Heart right ventricle (tissue), 16 donors: Measurements from ENCODE around the gene SYNE1. TPM values are rescaled to one million over a fixed set of nuclear protein-coding genes. Genes with fewer than 3 reads are reported as not detected.
A peak's percentile ranks its signal among the peaks of the same experiment; 100 is the strongest.

Source experiments
- ATAC-seq, 8 donors: fragments of 200-7000 bp; cut with Tn5 transposase; one replicate each; pipeline ENCODE4 v1.9.1; 2020; ENCODE audit warnings: mild to moderate bottlenecking in 8 of 8, moderate library complexity in 8 of 8, moderate number of reproducible peaks in 1 of 8
- DNase-seq, 2 donors: peaks; one replicate each; pipeline ENCODE4 v3.0.0-alpha.2; 2020
- H3K27ac ChIP-seq, 10 donors: fragments of 200-600 bp; sonication (generic) in 2 of 10; one replicate each; pipeline versions ENCODE4 v1.5.0 to v1.8.0; 2020 to 2022; ENCODE audit warnings: mild to moderate bottlenecking in 3 of 10
- H3K27me3 ChIP-seq, 7 donors: fragments of 200-600 bp; one replicate each; pipeline ENCODE4 v1.8.0; 2021 to 2022; ENCODE audit warnings: mild to moderate bottlenecking in 2 of 7
- H3K36me3 ChIP-seq, 9 donors: fragments of 200-600 bp; sonication (generic) in 1 of 9; one replicate each; pipeline versions ENCODE4 v1.5.0 to v1.8.0; 2020 to 2022; ENCODE audit warnings: mild to moderate bottlenecking in 2 of 9
- H3K4me1 ChIP-seq, 9 donors: fragments of 200-600 bp; sonication (generic) in 1 of 9; one replicate each; pipeline versions ENCODE4 v1.5.0 to v1.8.0; 2020 to 2022; ENCODE audit warnings: mild to moderate bottlenecking in 4 of 9
- H3K4me3 ChIP-seq, 10 donors: fragments of 200-600 bp; sonication (generic) in 2 of 10; one replicate each; pipeline versions ENCODE4 v1.5.0 to v1.8.0; 2020 to 2022; ENCODE audit warnings: mild to moderate bottlenecking in 7 of 10, moderate library complexity in 2 of 10
- H3K9me3 ChIP-seq, 11 donors: fragments of 200-600 bp in 10 of 11; sonication (generic) in 2 of 11; one replicate each; pipeline versions ENCODE4 v1.5.0 to v1.8.0; 2013 to 2022; ENCODE audit warnings: mild to moderate bottlenecking in 2 of 11, control low read depth in 1 of 11, moderate library complexity in 1 of 11
- CTCF ChIP-seq, 9 donors: fragments of 200-600 bp; sonication (generic) in 2 of 9; IDR thresholded peaks; one replicate each; pipeline versions ENCODE4 v1.5.0 to v1.8.0; 2021 to 2022; ENCODE audit warnings: antibody characterized with exemption in 9 of 9, mild to moderate bottlenecking in 5 of 9, moderate library complexity in 1 of 9
- WGBS, 2 donors: extraction: QIAGEN DNeasy Blood & Tissue Kit; methylation state at CpG; one replicate each; pipeline ENCODE4 v1.1.7; 2013; ENCODE audit warnings: inconsistent platforms in 1 of 2; 5-methylcytosine and 5-hydroxymethylcytosine counted together
- intact Hi-C, 10 donors: fragments of 100-400 bp; cut with DNase I; formaldehyde crosslinking; loops; one replicate each; pipeline versions ENCODE4 v1.11.1 to v1.14.2; 2022
- polyA plus RNA-seq, 2 donors: library from polyadenylated mRNA; stranded (reverse); fragments of 200-250 nt; gene quantifications; one replicate each; pipeline ENCODE4 v1.2.3, GENCODE V29; 2013
- total RNA-seq, 10 donors: library from RNA; stranded (reverse); fragmentation: NEBNext Ultra II Directional in 3 of 10; extraction: Animal tissue kit (Norgen Biotek cat#: 25700) in 3 of 10; gene quantifications; one replicate each; pipeline versions ENCODE4 v1.2.1 to v1.2.4, GENCODE V29; 2021 to 2023
- donor health status: Arrhythmogenic right ventricular cardiomyopathy.
- donor health status: ischemic (EF 13 %, LVEDD 7.1; RV severe dilation, severe dysfunction).
- donor health status: healthy with polysubstance abuse.
- donor health status: DM: no; HTN: yes; CAD: no.
- donor health status: DM: no; HTN: no; CAD: no.
- donor health status: ischemic (EF 25% LVEDD 6.9; RV normal size, moderate dysfunction).
- donor health status: ischemic (EF 25% LVEDD 5.7; RV mildly dilated, moderate dysfunction).
- donor health status: healthy.
- donor health status: DM: yes; HTN: yes; CAD: no.
- donor health status: Ischemic cardiomyopathy.
- donor health status: ischemic (EF 35%, LVEDD 5.7; RV mildly dilated, moderate dysfunction).
- donor health status: nonischemic (EF 11% LVEDD 7.7; RV severe dilation, severe dysfunction).
- donor health status: DM: yes; HTN: yes; CAD: no.
- donor health status: PGD.
- donor health status: ischemic (EF 29% LVEDD 5.4; RV normal size, mild dysfunction).
- donor health status: nonischemic (EF 23%, LVEDD 6.1; RV moderate dilation, normal function).

Gene SYNE1
- total and polyA plus RNA-seq, 12 donors = 18.9 to 176 (median 126) TPM

GRCh38 chr6:152343735-152344360 is 293.3 kb downstream of the SYNE1 start:
- intact Hi-C loops = loop anchor here in 1 of 10 donors (5.0 kb wide), 1 partner anchor 42 kb away; no protein-coding TSS in a partner anchor
- 74 to 82% methylated on average over 9 of the region's 9 CpGs for WGBS, 2 donors
- peaks cover 0 to 100% (median 54%) of the 10 kb centered on the region in 9 donors for H3K36me3 ChIP-seq
- H3K9me3 ChIP-seq = no peaks in the 10 kb centered on the region
- TF ChIP-seq CTCF (IDR thresholded peaks at IDR 0.05) = no peak
- no peaks in the 10 kb centered on the region for H3K27me3 ChIP-seq
- H3K27ac ChIP-seq = peak overlapping the region in 4 of 10 donors; percentile 24 to 64 (median 34)
- peaks cover 0 to 14% (median 0%) of the 10 kb centered on the region in 9 donors for H3K4me1 ChIP-seq
- DNase-seq = peak in 1 of 2 donors; percentile 26
- no peak overlapping the region for H3K4me3 ChIP-seq
- ATAC-seq = peak in 7 of 8 donors; percentile 20 to 90 (median 75)

- WGBS, 2 donors = 76 to 84% methylated on average over 5 of the region's 5 CpGs
- Histone ChIP-seq H3K27ac (peak overlapping the region in 2 of 10 donors; percentile 45 to 64), H3K36me3 (peaks cover 0 to 100% (median 50%) of the 10 kb centered on the region in 9 donors)
Measured at GRCh38 chr6:152341596-152341995, 295.6 kb downstream of the SYNE1 start.

GRCh38 chr6:152338335-152339125 is 298.6 kb downstream of the SYNE1 start:
- WGBS, 2 donors = 49 to 55% methylated on average over 10 of the region's 10 CpGs
- intact Hi-C loops = loop anchor here in 2 of 10 donors (5.0 kb wide), 1 partner anchor 36 kb away; no protein-coding TSS in a partner anchor
- no peak overlapping the region for H3K4me3 ChIP-seq
- no peaks in the 10 kb centered on the region for H3K27me3 ChIP-seq
- DNase-seq (peak; percentile 43 to 60), ATAC-seq (peak in 7 of 8 donors; percentile 67 to 90 (median 72))
- H3K4me1 ChIP-seq = peaks cover 0 to 14% (median 0%) of the 10 kb centered on the region in 9 donors
- peak; percentile 77 to 95 (median 91) for TF ChIP-seq CTCF (IDR thresholded peaks at IDR 0.05)
- peaks cover 0 to 100% (median 60%) of the 10 kb centered on the region in 9 donors for H3K36me3 ChIP-seq
- H3K9me3 ChIP-seq = no peaks in the 10 kb centered on the region
- no peak overlapping the region for H3K27ac ChIP-seq

More at GRCh38 chr6:152341596-152341995, 295.6 kb downstream of the SYNE1 start:
- ATAC-seq (no peak), DNase-seq (no peak)
- Histone ChIP-seq H3K27me3 (no peaks in the 10 kb centered on the region), H3K4me3 (no peak overlapping the region), H3K9me3 (no peaks in the 10 kb centered on the region), H3K4me1 (peaks cover 0 to 14% (median 0%) of the 10 kb centered on the region in 9 donors)
- intact Hi-C loops = loop anchor here in 1 of 10 donors (5.0 kb wide), 1 partner anchor 39 kb away; no protein-coding TSS in a partner anchor
- no peak for TF ChIP-seq CTCF (IDR thresholded peaks at IDR 0.05)

- Histone ChIP-seq H3K9me3 (no peaks in the 10 kb centered on the region), H3K36me3 (peaks cover 4 to 100% (median 69%) of the 10 kb centered on the region in 9 donors), H3K4me1 (peaks cover 0 to 15% (median 0%) of the 10 kb centered on the region in 9 donors), H3K27me3 (no peaks in the 10 kb centered on the region), H3K4me3 (no peak overlapping the region), H3K27ac (no peak overlapping the region)
- no peak for TF ChIP-seq CTCF (IDR thresholded peaks at IDR 0.05)
- DNase-seq (no peak), ATAC-seq (no peak)
- 97 to 99% methylated on average over 4 of the region's 4 CpGs for WGBS, 2 donors
- intact Hi-C loops = no loop called here
Measured at GRCh38 chr6:152334555-152334954, 302.6 kb downstream of the SYNE1 start.
